H9 (cell line): ENCODE results near the gene C1QTNF9B. TPM values are rescaled to one million over a fixed set of nuclear protein-coding genes. Genes with fewer than 3 reads are reported as not detected.
A peak's percentile ranks its signal among the peaks of the same experiment; 100 is the strongest.
"Not testable (repeated sequence)": the region's sequence is repeated elsewhere in the genome, so short reads cannot be mapped to it uniquely, and the experiment has no call there.

Experiments
- DNase-seq: peaks from one replicate; pipeline ENCODE4 v3.0.0-alpha.2; 2017
- H2AFZ ChIP-seq: one replicate; pipeline ENCODE4 v1.6.1; 2013; ENCODE audit warnings: mild to moderate bottlenecking, low read length, control low read depth, moderate library complexity
- H2AK5ac ChIP-seq: 2 replicates; pipeline ENCODE4 v1.6.1; 2013; ENCODE audit warnings: low read length, control low read depth, mixed read lengths; ENCODE audit not compliant: insufficient read length
- H2BK120ac ChIP-seq: one replicate; pipeline ENCODE4 v1.6.1; 2013; ENCODE audit warnings: low read depth, mild to moderate bottlenecking, low read length, control low read depth, inconsistent platforms; ENCODE audit not compliant: poor library complexity, severe bottlenecking
- H2BK12ac ChIP-seq: 2 replicates; pipeline ENCODE4 v1.6.1; 2013; ENCODE audit warnings: low read length, control low read depth, mixed read lengths, low read depth; ENCODE audit not compliant: insufficient read length
- H2BK15ac ChIP-seq: 2 replicates; pipeline ENCODE4 v1.6.1; 2013; ENCODE audit warnings: low read depth, low read length, control low read depth
- H2BK20ac ChIP-seq: one replicate; pipeline ENCODE4 v1.6.1; 2013; ENCODE audit warnings: low read depth, mild to moderate bottlenecking, low read length, control low read depth, inconsistent platforms; ENCODE audit not compliant: poor library complexity, severe bottlenecking
- H2BK5ac ChIP-seq: 2 replicates; pipeline ENCODE4 v1.6.1; 2013; ENCODE audit warnings: low read length, control low read depth, mixed read lengths; ENCODE audit not compliant: insufficient read length
- H3K14ac ChIP-seq: 2 replicates; pipeline ENCODE4 v1.6.1; 2013; ENCODE audit warnings: low read length, control low read depth; ENCODE audit not compliant: insufficient read depth
- H3K18ac ChIP-seq: 2 replicates; pipeline ENCODE4 v1.6.1; 2013; ENCODE audit warnings: low read depth, mild to moderate bottlenecking, mixed read lengths, low read length, control low read depth; ENCODE audit not compliant: insufficient read length
- H3K23ac ChIP-seq: 2 replicates; pipeline ENCODE4 v1.6.1; 2013; ENCODE audit warnings: low read length, control low read depth, mixed read lengths, low read depth; ENCODE audit not compliant: insufficient read length
- H3K23me2 ChIP-seq: 2 replicates; pipeline ENCODE4 v1.6.1; 2013; ENCODE audit warnings: low read depth, mild to moderate bottlenecking, mixed read lengths, low read length, control low read depth; ENCODE audit not compliant: insufficient read length, poor library complexity, severe bottlenecking
- H3K27ac ChIP-seq: 2 replicates; pipeline ENCODE4 v1.5.1; 2013; ENCODE audit warnings: low read length, control low read depth, mixed read lengths, low read depth; ENCODE audit not compliant: insufficient read length
- H3K27me3 ChIP-seq: 2 replicates; pipeline ENCODE4 v1.6.1; 2013; ENCODE audit warnings: low read length, control low read depth, inconsistent platforms; ENCODE audit not compliant: insufficient read depth
- H3K4ac ChIP-seq: 2 replicates; pipeline ENCODE4 v1.6.1; 2013; ENCODE audit warnings: low read depth, mild to moderate bottlenecking, control low read depth, inconsistent platforms, low read length, moderate library complexity
- H3K4me1 ChIP-seq: 2 replicates; pipeline ENCODE4 v1.6.1; 2013; ENCODE audit warnings: low read length, control low read depth, inconsistent platforms; ENCODE audit not compliant: insufficient read depth
- H3K4me2 ChIP-seq: 2 replicates; pipeline ENCODE4 v1.6.1; 2013; ENCODE audit warnings: low read length, control low read depth, mixed read lengths; ENCODE audit not compliant: insufficient read length, insufficient read depth
- H3K56ac ChIP-seq: 2 replicates; pipeline ENCODE4 v1.6.1; 2013; ENCODE audit warnings: low read depth, mild to moderate bottlenecking, mixed read lengths, low read length, control low read depth; ENCODE audit not compliant: insufficient read length
- H3K79me1 ChIP-seq: 2 replicates; pipeline ENCODE4 v1.6.1; 2013; ENCODE audit warnings: low read depth, mild to moderate bottlenecking, moderate library complexity, low read length, control low read depth, inconsistent platforms; ENCODE audit not compliant: insufficient read depth, poor library complexity, severe bottlenecking
- H3K79me2 ChIP-seq: 2 replicates; pipeline ENCODE4 v1.6.1; 2013; ENCODE audit warnings: low read length, control low read depth, inconsistent platforms; ENCODE audit not compliant: insufficient read depth
- H3K9ac ChIP-seq: 2 replicates; pipeline ENCODE4 v1.6.1; 2013; ENCODE audit warnings: low read length, control low read depth, mixed read lengths; ENCODE audit not compliant: insufficient read length; ENCODE audit errors: extremely low read depth
- H3K9me3 ChIP-seq: one replicate; pipeline ENCODE4 v1.6.1; 2013; ENCODE audit warnings: low read depth, low read length, inconsistent platforms; ENCODE audit not compliant: control insufficient read depth
- H3T11ph ChIP-seq: one replicate; pipeline ENCODE4 v1.6.1; 2013; ENCODE audit warnings: mild to moderate bottlenecking, low read length, control low read depth, inconsistent platforms
- H4K20me1 ChIP-seq: one replicate; pipeline ENCODE4 v1.6.1; 2013; ENCODE audit not compliant: control insufficient read depth, insufficient read length, insufficient read depth
- H4K5ac ChIP-seq: 2 replicates; pipeline ENCODE4 v1.6.1; 2013; ENCODE audit warnings: low read depth, mild to moderate bottlenecking, mixed read lengths, low read length, control low read depth; ENCODE audit not compliant: insufficient read length
- H4K8ac ChIP-seq: replicated peaks from 2 replicates; pipeline ENCODE4 v1.6.1; 2013; ENCODE audit warnings: low read length, control low read depth, mixed read lengths, low read depth; ENCODE audit not compliant: insufficient read length
- H4K91ac ChIP-seq: 2 replicates; pipeline ENCODE4 v1.6.1; 2013; ENCODE audit warnings: low read depth, mild to moderate bottlenecking, moderate library complexity, mixed read lengths, low read length, control low read depth; ENCODE audit not compliant: insufficient read length
- H3K27ac Mint-ChIP-seq, 3 experiments: 2 replicates in 2 of 3; 3 replicates in 1 of 3; pipeline ENCODE4 v1.8.0; 2020 to 2021; ENCODE audit warnings: mixed read lengths in 3 of 3, mild to moderate bottlenecking in 1 of 3, moderate library complexity in 1 of 3
- H3K27me3 Mint-ChIP-seq: 2 replicates; pipeline ENCODE4 v1.8.0; 2021; ENCODE audit warnings: low read depth, mild to moderate bottlenecking, moderate library complexity, mixed read lengths
- H3K36me3 Mint-ChIP-seq, 3 experiments: 2 replicates in 2 of 3; 3 replicates in 1 of 3; pipeline ENCODE4 v1.8.0; 2020 to 2021; ENCODE audit warnings: low read depth in 3 of 3, mixed read lengths in 3 of 3; ENCODE audit not compliant: insufficient read depth in 1 of 3
- H3K4me1 Mint-ChIP-seq, 2 experiments: 2 replicates each; pipeline ENCODE4 v1.8.0; 2020; ENCODE audit warnings: mixed read lengths in 2 of 2
- H3K4me3 Mint-ChIP-seq, 2 experiments: 2 replicates in 1 of 2; 3 replicates in 1 of 2; pipeline ENCODE4 v1.8.0; 2020 to 2021; ENCODE audit warnings: mild to moderate bottlenecking in 2 of 2, mixed read lengths in 2 of 2, moderate library complexity in 1 of 2
- H3K9me3 Mint-ChIP-seq, 2 experiments: 2 replicates in 1 of 2; 3 replicates in 1 of 2; pipeline ENCODE4 v1.8.0; 2020; ENCODE audit warnings: mild to moderate bottlenecking in 2 of 2, mixed read lengths in 2 of 2, moderate library complexity in 1 of 2
- WGBS: extraction: QIAGEN DNeasy Blood & Tissue Kit; methylation state at CpG from one replicate; pipeline ENCODE4 v1.1.7; 2013; ENCODE audit warnings: missing lambda C conversion rate, low lambda C conversion rate, mixed read lengths; ENCODE audit not compliant: insufficient read length; ENCODE audit errors: extremely low coverage; 5-methylcytosine and 5-hydroxymethylcytosine counted together
- long read RNA-seq: library from polyadenylated mRNA; unstranded; transcript quantifications from one replicate; pipeline ENCODE4 v2.0.0, GENCODE V29; 2020
- total RNA-seq: library from RNA; stranded (reverse); gene quantifications from 2 replicates; pipeline ENCODE4 v1.2.1, GENCODE V29; 2021

Gene C1QTNF9B
- not detected in 2 replicates for total RNA-seq
- long read RNA-seq: 0 reads

GRCh38 chr13:23897452-23897919 lies at the start of gene C1QTNF9B:
C1QTNF9B (minus strand) TSS chr13:23897502.
- not testable (repeated sequence) for H3K4me2 ChIP-seq, H3K4me1 Mint-ChIP-seq, H3K36me3 Mint-ChIP-seq, H4K20me1 ChIP-seq, DNase-seq, H2BK20ac ChIP-seq, H3K9me3 Mint-ChIP-seq, H3K23ac ChIP-seq, H3T11ph ChIP-seq, H3K27me3 Mint-ChIP-seq, H2BK15ac ChIP-seq, H3K18ac ChIP-seq, H3K23me2 ChIP-seq, H4K5ac ChIP-seq, H3K9ac ChIP-seq, H3K4me3 Mint-ChIP-seq, H2BK120ac ChIP-seq, H3K14ac ChIP-seq, H2BK5ac ChIP-seq, H3K9me3 ChIP-seq, H3K4me1 ChIP-seq, H2AK5ac ChIP-seq, H4K8ac ChIP-seq, H4K91ac ChIP-seq, H2AFZ ChIP-seq, H2BK12ac ChIP-seq, H3K4ac ChIP-seq, H3K79me2 ChIP-seq, H3K27ac ChIP-seq, H3K56ac ChIP-seq, H3K27me3 ChIP-seq, H3K79me1 ChIP-seq
- peak within 1 kb of the TSS in 1 of 3 experiments; percentile 9; a peak in 2 of 7 replicates for H3K27ac Mint-ChIP-seq
- WGBS: no CpG with 5 or more reads among the region's 3 CpGs
